Tibial nerve (tissue), 4 donors: ENCODE results near the gene BCOR. TPM values are rescaled to one million over a fixed set of nuclear protein-coding genes. Genes with fewer than 3 reads are reported as not detected.
A peak's percentile ranks its signal among the peaks of the same experiment; 100 is the strongest.

Experiments used
- DNase-seq, 2 donors: peaks; one replicate each; pipeline ENCODE4 v3.0.0-alpha.2; 2019; ENCODE audit warnings: low spot score in 2 of 2
- H3K27ac ChIP-seq, 4 donors: fragments of 200-600 bp; sonication (generic) in 3 of 4; one replicate each; pipeline ENCODE4 v1.5.1; 2017 to 2019; ENCODE audit warnings: mild to moderate bottlenecking in 1 of 4
- H3K27me3 ChIP-seq, 2 donors: fragments of 200-600 bp; sonication (generic) in 1 of 2; one replicate each; pipeline versions ENCODE4 v1.5.1 to v1.6.0; 2017 to 2019
- H3K36me3 ChIP-seq, 3 donors: fragments of 200-600 bp; sonication (generic); one replicate each; pipeline ENCODE4 v1.5.1; 2018 to 2019
- H3K4me1 ChIP-seq, 4 donors: fragments of 200-600 bp; sonication (generic) in 3 of 4; one replicate each; pipeline ENCODE4 v1.5.1; 2017 to 2019
- H3K4me3 ChIP-seq, 4 donors: fragments of 200-600 bp; sonication (generic) in 3 of 4; one replicate each; pipeline ENCODE4 v1.5.1; 2017 to 2019; ENCODE audit warnings: mild to moderate bottlenecking in 1 of 4, moderate library complexity in 1 of 4
- H3K9me3 ChIP-seq, 4 donors: fragments of 200-600 bp; sonication (generic) in 3 of 4; one replicate each; pipeline ENCODE4 v1.5.1; 2017 to 2019
- EP300 ChIP-seq, 2 donors: sonication (generic); formaldehyde crosslinking; IDR thresholded peaks; one replicate each; pipeline ENCODE4 v1.6.1; 2017; ENCODE audit warnings: antibody characterized with exemption in 2 of 2, mild to moderate bottlenecking in 1 of 2
- POLR2A ChIP-seq, 2 donors: fragments of 450-650 bp; IDR thresholded peaks; one replicate each; pipeline ENCODE4 v1.6.1; 2017; ENCODE audit warnings: antibody characterized with exemption in 2 of 2, mild to moderate bottlenecking in 2 of 2, moderate library complexity in 2 of 2
- WGBS, 2 donors: methylation state at CpG; one replicate each; pipeline ENCODE4 v1.1.5; 2018; 5-methylcytosine and 5-hydroxymethylcytosine counted together
- total RNA-seq, 4 donors: library from RNA; depleted of rRNA; stranded (reverse); fragments of >200 nt; gene quantifications; one replicate each; pipeline ENCODE4 v1.1.0, GENCODE V29; 2016
- TF ChIP-seq, protein P1 (sequence below), 5 experiments: fragments of 200-600 bp in 3 of 5; fragments of 450-650 bp in 2 of 5; sonication (generic) in 3 of 5; IDR thresholded peaks; one replicate each; pipeline ENCODE4 v1.5.1; 2016 to 2019; ENCODE audit warnings: antibody characterized with exemption in 5 of 5, mild to moderate bottlenecking in 3 of 5, moderate library complexity in 2 of 5

BCOR gene
- total RNA-seq, 4 donors from 2014 or later = 16.2 to 34.7 (median 23.7) TPM

DNA sequence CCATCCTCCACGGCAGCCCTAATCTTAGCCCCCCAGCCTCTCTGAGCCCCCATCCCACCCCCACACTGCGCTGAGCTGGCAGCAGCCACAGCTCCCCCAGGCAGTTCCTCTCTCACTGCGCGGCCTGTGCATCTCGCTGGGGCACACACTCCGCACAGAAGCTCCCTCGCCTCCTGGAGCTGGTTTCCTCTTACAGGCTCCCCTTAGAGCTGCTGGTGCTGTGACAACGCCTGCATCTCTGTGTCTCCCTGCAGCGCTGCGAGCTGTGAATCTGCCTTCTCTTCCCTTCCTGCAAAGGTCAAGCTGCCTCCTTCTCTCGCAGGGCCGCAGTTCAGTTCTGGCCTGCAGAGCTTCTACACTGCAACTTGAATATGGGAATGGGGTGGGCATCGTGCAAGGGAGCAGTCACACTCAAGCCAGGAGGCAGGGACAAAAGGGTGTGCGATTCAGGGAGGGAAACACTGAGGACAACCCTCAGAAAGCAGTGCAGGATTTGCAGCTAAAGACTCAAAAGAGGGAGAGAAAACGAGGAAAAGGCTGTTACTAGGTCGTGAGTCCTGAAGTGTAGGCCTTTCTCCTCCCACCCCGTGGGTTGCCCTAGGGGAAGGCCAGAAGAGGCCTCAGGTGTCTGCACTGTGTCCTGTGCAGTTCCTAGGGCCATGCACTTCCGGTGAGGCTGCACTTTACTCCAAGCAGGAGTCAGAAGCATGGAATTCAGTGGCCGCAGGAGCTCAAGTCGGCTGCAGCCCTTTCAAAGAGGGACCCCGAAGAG lies 87.0 kb downstream of the BCOR start:
- Histone ChIP-seq H3K4me3 (no peak overlapping the region), H3K36me3 (no peaks in the 10 kb centered on the region), H3K27ac (no peak overlapping the region), H3K4me1 (peaks cover 0 to 44% (median 7%) of the 10 kb centered on the region in 4 donors), H3K9me3 (no peaks in the 10 kb centered on the region), H3K27me3 (peaks cover 0 to 58% of the 10 kb centered on the region in 2 donors)
- DNase-seq = no peak
- TF ChIP-seq POLR2A (IDR thresholded peaks at IDR 0.05) = no peak
- no peak for TF ChIP-seq EP300 (IDR thresholded peaks at IDR 0.05)
- TF ChIP-seq, protein P1, sequence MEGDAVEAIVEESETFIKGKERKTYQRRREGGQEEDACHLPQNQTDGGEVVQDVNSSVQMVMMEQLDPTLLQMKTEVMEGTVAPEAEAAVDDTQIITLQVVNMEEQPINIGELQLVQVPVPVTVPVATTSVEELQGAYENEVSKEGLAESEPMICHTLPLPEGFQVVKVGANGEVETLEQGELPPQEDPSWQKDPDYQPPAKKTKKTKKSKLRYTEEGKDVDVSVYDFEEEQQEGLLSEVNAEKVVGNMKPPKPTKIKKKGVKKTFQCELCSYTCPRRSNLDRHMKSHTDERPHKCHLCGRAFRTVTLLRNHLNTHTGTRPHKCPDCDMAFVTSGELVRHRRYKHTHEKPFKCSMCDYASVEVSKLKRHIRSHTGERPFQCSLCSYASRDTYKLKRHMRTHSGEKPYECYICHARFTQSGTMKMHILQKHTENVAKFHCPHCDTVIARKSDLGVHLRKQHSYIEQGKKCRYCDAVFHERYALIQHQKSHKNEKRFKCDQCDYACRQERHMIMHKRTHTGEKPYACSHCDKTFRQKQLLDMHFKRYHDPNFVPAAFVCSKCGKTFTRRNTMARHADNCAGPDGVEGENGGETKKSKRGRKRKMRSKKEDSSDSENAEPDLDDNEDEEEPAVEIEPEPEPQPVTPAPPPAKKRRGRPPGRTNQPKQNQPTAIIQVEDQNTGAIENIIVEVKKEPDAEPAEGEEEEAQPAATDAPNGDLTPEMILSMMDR (IDR thresholded peaks at IDR 0.05) = no peak
- 60 to 83% methylated on average over 13 to 21 of the region's 21 CpGs for WGBS, 2 donors

DNA sequence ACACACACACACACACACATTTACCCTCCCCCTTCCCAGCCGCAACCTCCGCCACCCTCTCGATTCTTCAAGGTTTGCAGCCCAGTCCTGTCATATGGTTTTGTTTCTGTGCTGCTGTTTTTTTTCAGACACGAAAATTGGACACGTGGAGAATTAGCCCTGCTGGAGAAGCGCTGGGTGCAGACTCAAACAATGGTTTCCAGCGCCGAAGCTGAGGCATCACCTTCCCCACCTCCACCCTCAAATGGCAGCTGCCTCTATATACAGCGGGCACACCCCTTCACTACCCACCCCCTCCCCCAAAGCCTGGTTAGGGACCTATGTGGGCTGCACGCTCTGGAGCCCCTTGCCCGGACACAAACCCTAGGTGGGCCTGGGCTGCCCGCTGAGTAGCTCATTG lies 87.9 kb downstream of the BCOR start:
- H3K9me3 ChIP-seq = no peaks in the 10 kb centered on the region
- DNase-seq = no peak
- no peak overlapping the region for H3K4me3 ChIP-seq
- H3K27me3 ChIP-seq = peaks cover 0 to 62% of the 10 kb centered on the region in 2 donors
- peaks cover 0 to 47% (median 7%) of the 10 kb centered on the region in 4 donors for H3K4me1 ChIP-seq
- no peak overlapping the region for H3K27ac ChIP-seq
- WGBS, 2 donors = 58 to 59% methylated on average over 7 to 12 of the region's 12 CpGs
- H3K36me3 ChIP-seq = no peaks in the 10 kb centered on the region
- TF ChIP-seq, protein P1 (IDR thresholded peaks at IDR 0.05) = no peak
- no peak for TF ChIP-seq EP300 (IDR thresholded peaks at IDR 0.05)
- TF ChIP-seq POLR2A (IDR thresholded peaks at IDR 0.05) = no peak

DNA sequence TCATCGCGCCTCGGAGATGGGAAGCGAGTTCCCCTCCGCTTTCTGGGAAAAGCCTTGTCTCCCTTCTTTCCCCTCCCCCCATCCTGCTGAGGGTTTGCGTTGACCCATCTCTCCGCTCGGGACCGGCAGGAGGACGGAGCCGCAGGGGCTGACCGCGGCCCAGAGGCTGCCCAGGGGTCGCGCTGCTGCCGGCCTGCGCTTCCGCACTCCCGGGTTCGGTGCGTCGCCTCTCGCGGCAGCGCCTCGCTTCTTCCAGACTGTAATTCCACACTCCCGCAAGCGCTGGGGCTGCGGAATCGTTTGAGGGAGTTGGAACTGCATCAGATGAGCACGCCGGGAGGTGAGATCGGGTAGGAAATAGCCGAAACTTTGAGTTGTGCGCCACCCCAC lies 88.3 kb downstream of the BCOR start:
- 44 to 47% methylated on average over 22 to 35 of the region's 35 CpGs for WGBS, 2 donors
- DNase-seq = no peak
- peaks cover 0 to 64% of the 10 kb centered on the region in 2 donors for H3K27me3 ChIP-seq
- H3K9me3 ChIP-seq = no peaks in the 10 kb centered on the region
- H3K4me3 ChIP-seq = peak overlapping the region in 1 of 4 donors; percentile 28
- H3K36me3 ChIP-seq = no peaks in the 10 kb centered on the region
- peaks cover 0 to 47% (median 7%) of the 10 kb centered on the region in 4 donors for H3K4me1 ChIP-seq
- H3K27ac ChIP-seq = no peak overlapping the region
- TF ChIP-seq EP300 (IDR thresholded peaks at IDR 0.05) (no peak), POLR2A (IDR thresholded peaks at IDR 0.05) (no peak)
- TF ChIP-seq, protein P1 (IDR thresholded peaks at IDR 0.05) = no peak

DNA sequence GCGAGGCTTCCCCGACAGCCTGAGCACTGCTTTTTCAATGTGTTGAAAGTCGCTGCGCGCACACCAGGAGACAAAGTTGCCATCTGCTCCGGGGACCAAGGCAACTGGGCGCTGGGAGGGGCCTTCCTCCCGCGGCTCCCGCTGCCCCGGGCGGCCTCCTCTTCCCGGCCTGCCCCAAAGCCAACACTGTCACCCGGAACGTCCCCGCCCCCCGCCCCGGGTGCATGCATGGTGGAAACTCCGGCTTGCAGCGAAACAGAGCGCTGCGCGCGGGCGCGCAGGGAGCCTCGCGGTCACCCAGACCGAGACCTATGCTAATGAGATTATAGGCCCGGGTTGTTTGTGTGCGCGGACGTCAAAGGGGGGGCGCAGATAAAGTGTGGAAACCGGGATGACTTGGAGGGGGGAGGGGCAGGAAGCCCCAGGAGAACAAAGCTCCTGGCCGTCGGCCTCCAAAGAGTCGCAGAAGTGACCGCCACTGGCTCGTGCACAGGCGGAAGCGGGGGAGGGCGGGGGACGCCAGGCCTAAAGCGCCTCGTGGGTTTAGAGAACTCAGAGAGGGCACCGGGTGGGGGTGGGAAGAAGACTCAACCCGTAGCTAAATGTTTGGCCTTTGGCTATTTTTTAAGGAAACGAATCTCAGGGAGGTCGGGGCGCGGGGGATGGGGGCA lies 88.8 kb downstream of the BCOR start:
- Histone ChIP-seq H3K27ac (no peak overlapping the region), H3K36me3 (no peaks in the 10 kb centered on the region), H3K9me3 (no peaks in the 10 kb centered on the region), H3K27me3 (peaks cover 0 to 61% of the 10 kb centered on the region in 2 donors), H3K4me3 (peak overlapping the region in 2 of 4 donors; percentile 18 to 28), H3K4me1 (peaks cover 0 to 47% (median 7%) of the 10 kb centered on the region in 4 donors)
- TF ChIP-seq EP300 (IDR thresholded peaks at IDR 0.05) = no peak
- TF ChIP-seq, protein P1 (IDR thresholded peaks at IDR 0.05) = no peak
- TF ChIP-seq POLR2A (IDR thresholded peaks at IDR 0.05) = no peak
- no peak for DNase-seq
- 28% methylated on average over 42 of the region's 52 CpGs; no CpG with 5 or more reads in 1 of the 2 donors for WGBS, 2 donors
